Astrocyte (in vitro differentiated cells and primary cell): ENCODE data around the gene INPP4B. TPM values are rescaled to one million over a fixed set of nuclear protein-coding genes. Genes with fewer than 3 reads are reported as not detected.

Experiments used
- DNase-seq: peaks from one replicate; pipeline ENCODE4 v3.0.0-alpha.2; 2010; ENCODE audit warnings: low read depth
- FAIRE-seq: peaks from 2 replicates; lab custom pipeline; 2011; peaks lifted over from hg19 to GRCh38; lab: Jason Lieb, UNC
- H2AFZ ChIP-seq: 2 replicates; pipeline ENCODE4 v1.6.0; 2012; ENCODE audit warnings: low read depth, low read length, inconsistent platforms
- H3K27ac ChIP-seq: 2 replicates; pipeline ENCODE4 v1.5.1; 2011; ENCODE audit warnings: low read depth, low read length, inconsistent platforms
- H3K27me3 ChIP-seq: 2 replicates; pipeline ENCODE4 v1.6.0; 2011; ENCODE audit warnings: low read length, inconsistent platforms; ENCODE audit not compliant: insufficient read depth
- H3K36me3 ChIP-seq: 2 replicates; pipeline ENCODE4 v1.5.1; 2011; ENCODE audit warnings: low read length, inconsistent platforms; ENCODE audit not compliant: insufficient read depth
- H3K4me1 ChIP-seq: 2 replicates; pipeline ENCODE4 v1.5.1; 2011; ENCODE audit warnings: low read length, inconsistent platforms; ENCODE audit not compliant: insufficient read depth
- H3K4me2 ChIP-seq: 2 replicates; pipeline ENCODE4 v1.6.0; 2012; ENCODE audit warnings: low read length, inconsistent platforms
- H3K4me3 ChIP-seq: 2 replicates; pipeline ENCODE4 v1.5.1; 2011; ENCODE audit warnings: low read depth, mild to moderate bottlenecking, low read length, inconsistent platforms; ENCODE audit not compliant: insufficient read depth
- H3K79me2 ChIP-seq: 2 replicates; pipeline ENCODE4 v1.6.0; 2012; ENCODE audit warnings: mild to moderate bottlenecking, low read length, inconsistent platforms; ENCODE audit not compliant: insufficient read depth
- H3K9ac ChIP-seq: 2 replicates; pipeline ENCODE4 v1.6.0; 2012; ENCODE audit warnings: mild to moderate bottlenecking, low read length, inconsistent platforms
- H3K9me3 ChIP-seq: 2 replicates; pipeline ENCODE4 v1.5.1; 2012; ENCODE audit warnings: low read depth, mild to moderate bottlenecking, low read length, inconsistent platforms; ENCODE audit not compliant: insufficient read depth
- H4K20me1 ChIP-seq: 2 replicates; pipeline ENCODE4 v1.6.0; 2012; ENCODE audit warnings: low read length, inconsistent platforms; ENCODE audit not compliant: insufficient read depth
- H3K27ac Mint-ChIP-seq: one replicate; pipeline ENCODE4 v1.8.0; 2021; ENCODE audit warnings: mild to moderate bottlenecking, mixed read lengths; ENCODE audit not compliant: unreplicated experiment
- H3K27me3 Mint-ChIP-seq: one replicate; pipeline ENCODE4 v1.8.0; 2021; ENCODE audit warnings: low read depth, mixed read lengths; ENCODE audit not compliant: unreplicated experiment
- H3K36me3 Mint-ChIP-seq: one replicate; pipeline ENCODE4 v1.8.0; 2021; ENCODE audit warnings: low read depth, mixed read lengths; ENCODE audit not compliant: unreplicated experiment
- H3K4me1 Mint-ChIP-seq: one replicate; pipeline ENCODE4 v1.8.0; 2021; ENCODE audit warnings: low read depth, mixed read lengths; ENCODE audit not compliant: unreplicated experiment
- H3K4me3 Mint-ChIP-seq: one replicate; pipeline ENCODE4 v1.8.0; 2021; ENCODE audit warnings: mild to moderate bottlenecking, moderate library complexity, mixed read lengths; ENCODE audit not compliant: unreplicated experiment
- H3K9me3 Mint-ChIP-seq: one replicate; pipeline ENCODE4 v1.8.0; 2021; ENCODE audit warnings: mild to moderate bottlenecking, mixed read lengths; ENCODE audit not compliant: unreplicated experiment
- CTCF ChIP-seq: IDR thresholded peaks from 2 replicates; pipeline ENCODE4 v1.5.1; 2011; ENCODE audit warnings: low read depth, mild to moderate bottlenecking, inconsistent platforms, low read length, moderate library complexity; ENCODE audit not compliant: insufficient read depth
- EZH2 ChIP-seq: IDR thresholded peaks from 2 replicates; pipeline ENCODE4 v1.6.1; 2012; ENCODE audit warnings: mild to moderate bottlenecking, low read length, inconsistent platforms; ENCODE audit not compliant: insufficient read depth
- total RNA-seq: library from RNA; stranded (reverse); gene quantifications from 2 replicates; pipeline ENCODE4 v1.2.1, GENCODE V29; 2021

The INPP4B gene
- total RNA-seq, 1 donor from 2014 or later = 2.8 TPM

GRCh38 chr4:142631836-142632235 is 214.3 kb downstream of the INPP4B start:
- Histone ChIP-seq H3K27me3 (no peaks in the 10 kb centered on the region), H3K79me2 (no peaks in the 10 kb centered on the region), H3K4me3 (no peak overlapping the region), H3K4me1 (no peaks in the 10 kb centered on the region), H2AFZ (no peak overlapping the region), H3K9me3 (no peaks in the 10 kb centered on the region), H3K4me2 (no peak overlapping the region), H3K9ac (no peak overlapping the region), H3K27ac (no peak overlapping the region), H3K36me3 (no peaks in the 10 kb centered on the region), H4K20me1 (no peaks in the 10 kb centered on the region)
- FAIRE-seq (no peak), DNase-seq (no peak)
- Mint-ChIP-seq H3K4me1 (no peaks in the 10 kb centered on the region), H3K4me3 (no peak overlapping the region), H3K36me3 (no peaks in the 10 kb centered on the region), H3K27me3 (no peaks in the 10 kb centered on the region), H3K27ac (no peak overlapping the region), H3K9me3 (no peaks in the 10 kb centered on the region)
- TF ChIP-seq EZH2 = no peak
- TF ChIP-seq CTCF = no peak

GRCh38 chr4:142615324-142615665 is 230.8 kb downstream of the INPP4B start:
- Histone ChIP-seq H2AFZ (no peak overlapping the region), H3K27me3 (no peaks in the 10 kb centered on the region), H3K9me3 (no peaks in the 10 kb centered on the region), H3K4me3 (no peak overlapping the region), H3K9ac (peak overlapping the region; percentile 52), H3K27ac (peak overlapping the region; percentile 87), H3K79me2 (no peaks in the 10 kb centered on the region), H3K4me1 (peaks cover 8% of the 10 kb centered on the region), H4K20me1 (no peaks in the 10 kb centered on the region), H3K36me3 (no peaks in the 10 kb centered on the region), H3K4me2 (peak overlapping the region; percentile 66)
- Mint-ChIP-seq H3K27ac (peak overlapping the region; percentile 34), H3K9me3 (peaks cover 2% of the 10 kb centered on the region), H3K4me3 (no peak overlapping the region), H3K36me3 (no peaks in the 10 kb centered on the region), H3K4me1 (peaks cover 11% of the 10 kb centered on the region), H3K27me3 (peaks cover 2% of the 10 kb centered on the region)
- FAIRE-seq = no peak
- peak; percentile 87 for DNase-seq
- TF ChIP-seq CTCF (no peak), EZH2 (no peak)

GRCh38 chr4:142614621-142615323 is 231.3 kb downstream of the INPP4B start:
- H3K9me3 Mint-ChIP-seq = peaks cover 2% of the 10 kb centered on the region
- Histone ChIP-seq H2AFZ (no peak overlapping the region), H3K4me2 (peak overlapping the region; percentile 66), H3K9me3 (no peaks in the 10 kb centered on the region), H3K27ac (peak overlapping the region; percentile 87), H3K9ac (peak overlapping the region; percentile 52), H3K27me3 (no peaks in the 10 kb centered on the region), H3K36me3 (no peaks in the 10 kb centered on the region), H3K4me1 (peaks cover 8% of the 10 kb centered on the region), H3K4me3 (no peak overlapping the region), H3K79me2 (no peaks in the 10 kb centered on the region), H4K20me1 (no peaks in the 10 kb centered on the region)
- no peak overlapping the region for H3K4me3 Mint-ChIP-seq
- peak overlapping the region; percentile 66 for H3K27ac Mint-ChIP-seq
- H3K4me1 Mint-ChIP-seq = peaks cover 11% of the 10 kb centered on the region
- TF ChIP-seq EZH2 = no peak
- no peak for TF ChIP-seq CTCF
- peaks cover 2% of the 10 kb centered on the region for H3K27me3 Mint-ChIP-seq
- H3K36me3 Mint-ChIP-seq = no peaks in the 10 kb centered on the region
- peak; percentile 91 for FAIRE-seq
- DNase-seq = peak; percentile 76
